HUES48 (cell line): Measurements from ENCODE around the gene OLFML1.

Experiments
- H3K27ac ChIP-seq: one replicate; pipeline ENCODE4 v1.7.0; 2013; ENCODE audit warnings: low read depth, low read length, inconsistent platforms
- H3K27me3 ChIP-seq: 2 replicates; pipeline ENCODE4 v1.6.1; 2013; ENCODE audit warnings: mild to moderate bottlenecking, low read length; ENCODE audit not compliant: control insufficient read depth, insufficient read depth
- H3K36me3 ChIP-seq: 2 replicates; pipeline ENCODE4 v1.6.1; 2013; ENCODE audit warnings: low read length; ENCODE audit not compliant: control insufficient read depth, insufficient read depth
- H3K4me1 ChIP-seq: 2 replicates; pipeline ENCODE4 v1.6.1; 2013; ENCODE audit warnings: mild to moderate bottlenecking, low read length; ENCODE audit not compliant: control insufficient read depth, insufficient read depth
- H3K4me3 ChIP-seq: 2 replicates; pipeline ENCODE4 v1.5.1; 2013; ENCODE audit warnings: mild to moderate bottlenecking, low read depth, low read length
- H3K9ac ChIP-seq: 2 replicates; pipeline ENCODE4 v1.6.1; 2013; ENCODE audit warnings: mild to moderate bottlenecking, low read depth, low read length, moderate library complexity
- H3K9me3 ChIP-seq: 2 replicates; pipeline ENCODE4 v1.6.1; 2013; ENCODE audit warnings: low read length; ENCODE audit not compliant: control insufficient read depth, insufficient read depth

OLFML1 gene

DNA sequence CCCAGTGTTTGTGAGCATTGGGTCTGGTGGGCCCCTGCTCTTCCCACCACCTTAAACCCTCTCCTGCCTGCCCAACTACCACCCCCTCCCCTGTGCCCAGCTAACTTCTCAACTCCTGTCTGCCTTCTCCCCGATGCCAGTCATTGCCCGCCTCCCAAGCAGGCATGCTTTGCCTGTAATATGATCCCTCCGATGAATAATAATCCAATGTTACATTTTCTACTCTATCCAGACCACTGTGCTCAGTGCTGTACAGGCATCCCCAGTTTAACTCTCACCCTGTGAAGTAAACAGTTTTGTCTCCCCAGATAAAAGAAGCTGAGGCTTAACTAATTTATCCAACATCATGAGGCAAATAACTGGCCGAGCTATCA is 35.5 kb upstream of the OLFML1 start:
- Histone ChIP-seq H3K9ac (no peak overlapping the region), H3K4me3 (no peak overlapping the region), H3K36me3 (no peaks in the 10 kb centered on the region), H3K27ac (no peak overlapping the region), H3K27me3 (no peaks in the 10 kb centered on the region), H3K4me1 (no peaks in the 10 kb centered on the region; the same call in 1 of the 2 replicates), H3K9me3 (no peaks in the 10 kb centered on the region)

DNA sequence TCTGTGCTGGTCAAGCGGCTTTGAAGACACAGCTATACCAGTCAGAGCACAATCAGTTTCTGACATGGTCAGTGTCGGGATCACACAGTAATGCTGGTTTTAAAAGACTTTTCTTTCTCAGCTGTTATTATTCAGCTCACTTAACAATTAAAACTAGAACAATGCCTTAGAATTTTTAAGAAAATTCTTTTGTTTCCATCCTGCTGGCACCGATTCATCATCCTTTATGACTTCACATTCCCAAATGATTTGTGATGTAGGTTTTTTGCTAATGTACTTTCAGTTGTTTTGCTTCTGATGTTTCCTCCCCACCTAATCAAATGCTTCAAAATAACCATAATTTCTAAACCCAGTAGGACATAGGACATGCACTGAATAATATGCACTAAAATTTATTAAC is 34.5 kb upstream of the OLFML1 start:
- Histone ChIP-seq H3K9me3 (no peaks in the 10 kb centered on the region), H3K9ac (no peak overlapping the region), H3K36me3 (no peaks in the 10 kb centered on the region), H3K4me3 (no peak overlapping the region), H3K4me1 (no peaks in the 10 kb centered on the region; the same call in 1 of the 2 replicates), H3K27ac (no peak overlapping the region), H3K27me3 (no peaks in the 10 kb centered on the region)

DNA sequence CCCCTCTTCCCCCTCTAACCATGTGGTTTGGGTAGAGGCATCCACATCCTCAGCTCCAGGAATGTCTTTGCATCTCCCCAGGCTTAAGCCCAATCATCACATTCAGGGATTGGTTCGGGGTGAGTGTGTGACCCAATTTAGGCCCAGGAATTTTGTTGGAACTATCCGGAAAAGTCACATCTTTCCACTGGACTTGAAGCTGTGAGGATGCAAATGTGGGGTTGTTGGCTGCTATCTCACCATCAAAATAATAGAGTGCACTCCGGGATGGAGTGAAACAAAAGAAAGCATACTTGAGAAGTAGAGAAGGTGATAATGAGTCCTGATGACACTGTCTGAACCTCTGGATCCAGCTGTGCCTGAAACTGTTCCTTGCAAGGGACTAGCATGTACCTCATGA is 33.8 kb upstream of the OLFML1 start:
- H3K9ac ChIP-seq = no peak overlapping the region
- H3K27me3 ChIP-seq = no peaks in the 10 kb centered on the region
- H3K9me3 ChIP-seq = no peaks in the 10 kb centered on the region
- H3K4me1 ChIP-seq = no peaks in the 10 kb centered on the region; the same call in 1 of the 2 replicates
- no peak overlapping the region for H3K4me3 ChIP-seq
- no peaks in the 10 kb centered on the region for H3K36me3 ChIP-seq
- no peak overlapping the region for H3K27ac ChIP-seq

DNA sequence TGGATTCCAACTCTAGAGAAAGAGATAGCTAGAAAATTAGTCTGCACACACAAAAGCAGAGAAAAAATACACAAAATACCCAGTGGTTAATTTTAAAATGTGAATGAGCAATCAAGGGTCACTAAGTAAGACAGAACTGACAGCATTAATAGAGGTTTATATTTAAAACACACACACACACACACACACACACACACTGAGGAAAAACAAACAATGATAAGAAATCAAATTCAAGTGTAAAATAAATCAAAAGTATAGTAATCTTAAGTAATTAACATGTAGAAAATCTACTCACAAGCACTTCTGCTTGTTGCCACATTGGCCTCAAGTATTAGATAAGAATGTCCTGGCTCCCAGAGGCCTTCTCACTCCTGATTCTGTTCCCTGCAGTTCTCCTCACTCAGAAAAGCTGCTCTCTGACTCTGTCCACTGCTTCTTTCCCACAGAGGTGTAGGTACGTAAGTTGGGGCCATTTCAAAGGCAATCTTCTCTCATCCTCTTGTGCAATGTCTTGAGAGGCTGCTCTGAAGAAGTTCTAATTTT is 33.3 kb upstream of the OLFML1 start:
- Histone ChIP-seq H3K9ac (no peak overlapping the region), H3K9me3 (no peaks in the 10 kb centered on the region), H3K27me3 (no peaks in the 10 kb centered on the region), H3K36me3 (no peaks in the 10 kb centered on the region), H3K27ac (no peak overlapping the region), H3K4me1 (no peaks in the 10 kb centered on the region; the same call in 1 of the 2 replicates), H3K4me3 (no peak overlapping the region)

DNA sequence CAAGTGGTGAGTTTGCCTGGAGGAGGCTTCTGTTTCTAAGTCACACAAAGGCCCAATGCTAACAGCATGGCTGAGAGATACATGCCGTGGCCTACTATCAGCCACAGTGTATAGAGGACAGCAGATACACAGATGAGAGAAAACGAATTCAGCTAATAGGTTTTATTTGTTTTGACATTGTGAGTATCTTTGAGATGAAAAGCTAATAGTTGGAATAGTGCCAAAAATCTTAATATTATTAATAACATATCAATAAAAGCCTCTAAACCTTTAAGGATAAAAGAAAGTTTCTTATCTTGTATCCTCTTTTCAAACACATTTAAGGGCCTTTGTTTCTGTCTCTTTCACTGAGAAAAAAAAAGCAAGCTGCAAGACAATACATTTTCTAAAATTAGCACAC is 30.5 kb upstream of the OLFML1 start:
- no peak overlapping the region for H3K9ac ChIP-seq
- no peaks in the 10 kb centered on the region; the same call in 1 of the 2 replicates for H3K4me1 ChIP-seq
- H3K4me3 ChIP-seq = no peak overlapping the region
- H3K9me3 ChIP-seq = no peaks in the 10 kb centered on the region
- H3K27ac ChIP-seq = no peak overlapping the region
- H3K36me3 ChIP-seq = no peaks in the 10 kb centered on the region
- H3K27me3 ChIP-seq = no peaks in the 10 kb centered on the region

DNA sequence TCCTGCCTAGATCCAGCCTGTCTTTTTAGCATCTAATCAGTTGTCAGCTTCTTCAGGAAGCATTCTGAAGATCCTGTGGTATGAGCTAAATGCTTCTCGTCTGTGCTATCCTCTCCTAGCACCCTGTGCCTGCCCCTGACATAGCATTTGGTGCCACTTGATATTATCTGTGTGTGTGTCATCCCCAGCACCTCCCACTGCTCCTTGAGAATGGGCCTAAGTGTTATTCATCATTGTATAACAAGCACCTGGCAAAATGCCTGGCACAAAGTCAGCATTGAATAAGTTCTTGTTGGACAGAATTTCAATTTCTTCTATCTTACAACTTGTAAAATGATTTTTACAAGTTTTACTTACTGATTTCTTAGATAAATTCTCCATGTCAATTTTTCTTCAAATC is 28.1 kb upstream of the OLFML1 start:
- Histone ChIP-seq H3K27me3 (no peaks in the 10 kb centered on the region), H3K27ac (no peak overlapping the region), H3K36me3 (no peaks in the 10 kb centered on the region), H3K4me1 (no peaks in the 10 kb centered on the region), H3K9ac (no peak overlapping the region), H3K9me3 (no peaks in the 10 kb centered on the region), H3K4me3 (no peak overlapping the region)

DNA sequence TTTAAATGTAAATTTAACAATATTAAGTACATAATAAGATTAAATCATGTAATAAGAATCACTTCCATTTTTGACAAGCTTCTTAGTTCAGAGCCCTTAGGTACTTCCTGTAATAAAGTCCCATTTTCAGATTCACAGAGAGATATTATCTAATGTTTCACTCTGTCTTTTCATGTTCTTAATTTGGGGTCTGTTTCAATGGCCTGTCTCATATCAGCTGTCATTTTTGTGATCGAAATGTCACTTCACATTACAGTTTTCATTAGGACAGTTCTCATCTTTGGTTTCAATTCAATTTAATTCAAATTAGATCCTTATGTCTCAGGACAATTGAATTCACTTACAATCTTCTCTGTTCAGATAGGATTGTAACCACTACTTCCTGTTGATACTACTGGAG is 22.6 kb upstream of the OLFML1 start:
- H3K4me3 ChIP-seq = no peak overlapping the region
- no peak overlapping the region for H3K9ac ChIP-seq
- H3K9me3 ChIP-seq = no peaks in the 10 kb centered on the region
- no peaks in the 10 kb centered on the region for H3K4me1 ChIP-seq
- H3K27me3 ChIP-seq = no peaks in the 10 kb centered on the region
- no peak overlapping the region for H3K27ac ChIP-seq
- no peaks in the 10 kb centered on the region for H3K36me3 ChIP-seq

DNA sequence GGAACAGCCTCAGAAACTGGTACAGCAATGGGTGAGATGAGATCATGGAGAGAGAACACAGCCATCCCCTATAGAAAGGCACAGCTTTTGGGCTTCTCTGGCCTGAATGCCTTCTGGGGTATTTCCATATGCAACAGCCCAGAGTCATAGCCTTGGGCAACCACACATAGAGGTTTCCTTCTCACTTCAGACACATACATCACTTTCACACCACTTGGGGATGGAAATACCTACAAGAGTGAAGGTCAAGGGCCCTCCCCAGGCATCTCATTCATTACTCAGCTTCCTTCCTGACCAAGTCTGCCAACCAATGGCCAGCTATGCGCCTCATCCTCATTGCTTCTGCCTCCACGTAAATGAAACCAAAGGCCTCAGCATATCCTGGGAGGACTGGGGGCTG is 17.7 kb upstream of the OLFML1 start:
- H3K4me1 ChIP-seq = no peaks in the 10 kb centered on the region
- no peaks in the 10 kb centered on the region for H3K9me3 ChIP-seq
- no peak overlapping the region for H3K9ac ChIP-seq
- H3K27me3 ChIP-seq = no peaks in the 10 kb centered on the region
- H3K4me3 ChIP-seq = no peak overlapping the region
- H3K27ac ChIP-seq = no peak overlapping the region
- H3K36me3 ChIP-seq = no peaks in the 10 kb centered on the region

DNA sequence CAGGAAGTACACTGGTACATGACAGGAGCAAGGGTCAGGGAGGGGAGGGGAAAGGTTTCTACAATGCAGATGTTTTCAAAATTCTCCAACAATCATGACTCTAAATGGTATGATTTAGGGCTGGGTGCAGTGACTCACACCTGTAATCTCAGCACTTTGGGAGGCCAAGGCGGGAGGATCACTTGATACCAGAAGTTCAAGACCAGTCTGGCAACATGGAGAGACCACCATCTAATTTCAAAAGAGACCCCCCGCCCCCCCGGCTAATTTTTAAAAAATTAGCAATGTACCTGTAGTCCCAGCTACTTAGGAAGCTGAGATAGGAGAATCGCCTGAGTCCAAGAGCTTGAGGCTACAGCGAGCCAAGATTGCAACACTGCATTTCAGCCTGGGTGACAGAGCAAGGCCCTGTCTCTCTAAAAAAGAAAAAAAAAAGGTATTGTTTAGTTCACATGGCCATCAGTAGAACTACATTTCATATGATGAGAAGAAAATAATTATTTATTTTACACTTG is 15.9 kb upstream of the OLFML1 start:
- Histone ChIP-seq H3K4me3 (no peak overlapping the region), H3K27me3 (no peaks in the 10 kb centered on the region), H3K27ac (no peak overlapping the region), H3K36me3 (no peaks in the 10 kb centered on the region), H3K4me1 (no peaks in the 10 kb centered on the region), H3K9ac (no peak overlapping the region), H3K9me3 (no peaks in the 10 kb centered on the region)

DNA sequence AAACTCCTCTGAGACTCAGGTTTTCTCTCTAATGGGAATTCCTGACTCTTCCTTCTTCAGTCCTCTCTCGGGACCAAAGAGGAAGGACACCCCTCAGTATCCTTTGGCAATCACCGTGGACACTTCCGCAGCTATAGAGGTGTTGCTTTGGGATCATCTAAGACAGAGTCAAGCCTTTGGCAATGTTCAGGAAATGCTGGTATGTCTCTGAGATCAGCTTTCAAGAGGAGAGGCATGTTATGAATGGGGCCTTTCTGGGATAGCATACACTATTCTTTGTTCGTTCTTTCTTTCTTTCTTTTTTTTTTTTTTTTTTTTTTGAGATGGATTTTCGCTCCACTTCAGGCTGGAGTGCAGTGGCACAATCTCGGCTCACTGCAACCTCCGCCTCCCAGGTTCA is 14.2 kb upstream of the OLFML1 start:
- H3K4me1 ChIP-seq = no peaks in the 10 kb centered on the region
- H3K27me3 ChIP-seq = no peaks in the 10 kb centered on the region
- H3K27ac ChIP-seq = no peak overlapping the region
- H3K9me3 ChIP-seq = no peaks in the 10 kb centered on the region
- no peaks in the 10 kb centered on the region for H3K36me3 ChIP-seq
- H3K9ac ChIP-seq = no peak overlapping the region
- no peak overlapping the region for H3K4me3 ChIP-seq

DNA sequence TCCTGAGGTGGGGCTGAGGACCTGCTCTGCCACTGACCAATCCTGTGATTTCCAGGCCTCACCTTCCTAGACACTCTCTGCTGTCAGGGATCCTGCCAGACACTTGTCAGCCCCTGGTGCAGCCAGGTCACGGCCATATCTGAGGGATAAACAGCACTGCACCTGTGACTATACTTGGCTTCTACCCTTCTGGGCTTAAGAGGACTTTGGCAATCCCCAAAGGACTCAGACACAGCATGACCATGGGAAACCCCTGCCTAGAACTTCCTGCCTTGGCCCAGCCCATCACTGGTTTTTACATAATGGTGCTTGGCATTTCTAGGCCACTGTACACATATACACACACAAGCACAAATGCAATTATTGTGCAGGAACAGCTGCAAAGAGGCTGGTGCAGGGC is 11.6 kb upstream of the OLFML1 start:
- H3K36me3 ChIP-seq = no peaks in the 10 kb centered on the region
- H3K27me3 ChIP-seq = no peaks in the 10 kb centered on the region
- H3K4me3 ChIP-seq = no peak overlapping the region
- no peaks in the 10 kb centered on the region for H3K9me3 ChIP-seq
- H3K27ac ChIP-seq = no peak overlapping the region
- H3K4me1 ChIP-seq = no peaks in the 10 kb centered on the region
- H3K9ac ChIP-seq = no peak overlapping the region

DNA sequence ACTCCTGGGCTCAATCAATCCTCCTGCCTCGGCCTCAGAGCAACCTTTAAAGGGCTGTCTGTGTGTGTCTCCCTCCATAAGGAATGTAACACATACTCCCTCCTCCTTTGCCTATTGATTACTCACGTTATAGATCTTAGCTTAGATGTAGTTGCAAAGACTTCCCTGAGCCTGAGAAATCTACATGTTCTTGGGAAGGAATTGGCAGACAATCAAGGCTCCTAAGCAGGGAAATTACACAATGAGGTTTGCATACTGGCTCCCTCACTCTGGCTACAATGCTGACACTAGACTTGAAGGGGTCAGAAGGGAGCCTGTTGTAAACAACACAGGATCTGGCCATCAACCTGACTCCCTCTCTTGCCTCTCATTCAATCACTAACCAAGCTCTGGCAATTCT is 5.2 kb upstream of the OLFML1 start:
- peaks cover 11% of the 10 kb centered on the region for H3K4me1 ChIP-seq
- H3K9ac ChIP-seq = no peak overlapping the region
- H3K36me3 ChIP-seq = no peaks in the 10 kb centered on the region
- H3K27me3 ChIP-seq = no peaks in the 10 kb centered on the region
- no peak overlapping the region for H3K27ac ChIP-seq
- H3K9me3 ChIP-seq = no peaks in the 10 kb centered on the region
- H3K4me3 ChIP-seq = no peak overlapping the region
